IMR-90 (cell line): ENCODE data around the gene HOXD13. TPM values are rescaled to one million over a fixed set of nuclear protein-coding genes. Genes with fewer than 3 reads are reported as not detected.

ENCODE experiments used
- ATAC-seq: fragments of 200-7000 bp; cut with Tn5 transposase; 2 replicates; pipeline ENCODE4 v1.9.1; 2020; ENCODE audit warnings: low read depth, mild to moderate bottlenecking, moderate library complexity
- BruUV-seq: library from RNA; stranded (reverse); fragments of 400-500 nt; replicated peaks from 2 replicates; lab custom pipeline; 2021; lab: Mats Ljungman, UMichigan
- CTCF ChIA-PET: fragments of 300-600 bp; formaldehyde crosslinking; extraction: SDS; loops from one replicate; lab custom pipeline; 2021; ENCODE audit warnings: antibody characterized with exemption; lab: Yijun Ruan, JAX
- POLR2A ChIA-PET: fragments of 300-600 bp; sonication (Branson Sonifier 250); formaldehyde crosslinking; loops from one replicate; lab custom pipeline; 2022; ENCODE audit warnings: antibody characterized with exemption; ENCODE audit not compliant: unreplicated experiment; lab: Charles Lee
- DNase-seq: peaks from one replicate; pipeline ENCODE4 v3.0.0; 2013
- H2AFZ ChIP-seq: replicated peaks from 2 replicates; pipeline ENCODE3; 2013; ENCODE audit warnings: low read length, mild to moderate bottlenecking; ENCODE audit not compliant: poor library complexity
- H2AK5ac ChIP-seq: 2 replicates; pipeline ENCODE4 v1.6.1; 2013; ENCODE audit warnings: low read depth, low read length, inconsistent platforms
- H2AK9ac ChIP-seq: replicated peaks from 2 replicates; pipeline ENCODE3; 2013; ENCODE audit warnings: mild to moderate bottlenecking, low read depth, low read length, moderate library complexity; ENCODE audit not compliant: poor library complexity
- H2BK120ac ChIP-seq: 2 replicates; pipeline ENCODE4 v1.6.1; 2013; ENCODE audit warnings: low read depth, low read length, inconsistent platforms
- H2BK15ac ChIP-seq: 3 replicates; pipeline ENCODE4 v1.6.1; 2013; ENCODE audit warnings: low read depth, low read length, inconsistent platforms
- H2BK20ac ChIP-seq: 2 replicates; pipeline ENCODE4 v1.6.1; 2013; ENCODE audit warnings: low read depth, mild to moderate bottlenecking, inconsistent platforms, low read length, moderate library complexity
- H2BK5ac ChIP-seq: 2 replicates; pipeline ENCODE4 v1.6.1; 2013; ENCODE audit warnings: mild to moderate bottlenecking, low read depth, low read length, inconsistent platforms; ENCODE audit not compliant: poor library complexity, severe bottlenecking
- H3K14ac ChIP-seq: replicated peaks from 2 replicates; pipeline ENCODE4 v1.6.1; 2013; ENCODE audit warnings: low read depth, low read length, inconsistent platforms
- H3K18ac ChIP-seq: 2 replicates; pipeline ENCODE4 v1.6.1; 2013; ENCODE audit warnings: low read depth, low read length, control low read depth
- H3K23ac ChIP-seq: 2 replicates; pipeline ENCODE4 v1.6.1; 2013; ENCODE audit warnings: low read depth, low read length, inconsistent platforms
- H3K27ac ChIP-seq: 2 replicates; pipeline ENCODE4 v1.5.1; 2013; ENCODE audit warnings: mild to moderate bottlenecking, control low read depth, low read length; ENCODE audit not compliant: insufficient read depth
- H3K27me3 ChIP-seq: 2 replicates; pipeline ENCODE4 v1.6.1; 2013; ENCODE audit warnings: low read length; ENCODE audit not compliant: control insufficient read depth, insufficient read depth
- H3K36me3 ChIP-seq: 2 replicates; pipeline ENCODE4 v1.6.1; 2013; ENCODE audit warnings: low read length, mixed read lengths; ENCODE audit not compliant: control insufficient read depth, insufficient read depth
- H3K4ac ChIP-seq: 2 replicates; pipeline ENCODE4 v1.6.1; 2013; ENCODE audit warnings: low read depth, low read length, inconsistent platforms
- H3K4me1 ChIP-seq: 2 replicates; pipeline ENCODE4 v1.6.1; 2013; ENCODE audit warnings: low read length, mixed read lengths; ENCODE audit not compliant: control insufficient read depth, insufficient read depth
- H3K4me2 ChIP-seq: 2 replicates; pipeline ENCODE4 v1.6.1; 2013; ENCODE audit warnings: low read depth, mild to moderate bottlenecking, control low read depth, low read length, moderate library complexity
- H3K4me3 ChIP-seq: 2 replicates; pipeline ENCODE4 v1.5.1; 2013; ENCODE audit warnings: low read depth, mild to moderate bottlenecking, control low read depth, low read length, moderate library complexity; ENCODE audit not compliant: insufficient read depth
- H3K56ac ChIP-seq: 2 replicates; pipeline ENCODE4 v1.6.1; 2013; ENCODE audit warnings: low read length, inconsistent platforms; ENCODE audit not compliant: insufficient read depth; ENCODE audit errors: extremely low read depth
- H3K79me1 ChIP-seq, 2 experiments: 2 replicates each; pipeline ENCODE4 v1.6.1; 2013; ENCODE audit warnings: low read length in 2 of 2, inconsistent platforms in 1 of 2, low read depth in 1 of 2
- H3K9ac ChIP-seq: 2 replicates; pipeline ENCODE4 v1.6.1; 2013; ENCODE audit warnings: low read depth, low read length, control low read depth
- H3K9me1 ChIP-seq: 2 replicates; pipeline ENCODE4 v1.6.1; 2013; ENCODE audit warnings: low read length, inconsistent platforms; ENCODE audit not compliant: insufficient read depth
- H3K9me3 ChIP-seq: 2 replicates; pipeline ENCODE4 v1.6.1; 2013; ENCODE audit warnings: low read length; ENCODE audit not compliant: control insufficient read depth, insufficient read depth
- H4K20me1 ChIP-seq: 2 replicates; pipeline ENCODE4 v1.6.1; 2013; ENCODE audit warnings: low read length, inconsistent platforms; ENCODE audit not compliant: insufficient read depth
- H4K5ac ChIP-seq: 2 replicates; pipeline ENCODE4 v1.6.1; 2013; ENCODE audit warnings: mild to moderate bottlenecking, low read depth, low read length, control low read depth
- H4K8ac ChIP-seq, 2 experiments: 2 replicates each; pipeline ENCODE4 v1.6.1; 2013; ENCODE audit warnings: low read depth in 2 of 2, low read length in 2 of 2, control low read depth in 1 of 2, inconsistent platforms in 1 of 2
- H4K91ac ChIP-seq: 2 replicates; pipeline ENCODE4 v1.6.1; 2013; ENCODE audit warnings: low read depth, low read length, inconsistent platforms; ENCODE audit not compliant: insufficient read depth
- BHLHE40 ChIP-seq: fragments of 150-350 bp; IDR thresholded peaks from 2 replicates; pipeline ENCODE4 v1.6.1; 2016; ENCODE audit warnings: mild to moderate bottlenecking, low read depth, low read length
- CEBPB ChIP-seq: IDR thresholded peaks from 2 replicates; pipeline ENCODE4 v1.6.1; 2012; ENCODE audit warnings: low read depth, low read length, improper control_type of control experiment
- CHD1 ChIP-seq: IDR thresholded peaks from 2 replicates; pipeline ENCODE4 v1.6.1; 2012; ENCODE audit warnings: low read depth, low read length, improper control_type of control experiment
- FOS ChIP-seq: fragments of 150-350 bp; IDR thresholded peaks from 2 replicates; pipeline ENCODE4 v1.6.1; 2016; ENCODE audit warnings: low read depth, low read length
- MAFK ChIP-seq: IDR thresholded peaks from 2 replicates; pipeline ENCODE4 v1.6.1; 2012; ENCODE audit warnings: low read depth, low read length, improper control_type of control experiment
- MAZ ChIP-seq: IDR thresholded peaks from 2 replicates; pipeline ENCODE4 v1.6.1; 2012; ENCODE audit warnings: low read depth, mild to moderate bottlenecking, low read length, improper control_type of control experiment, moderate library complexity, borderline replicate concordance
- MXI1 ChIP-seq: IDR thresholded peaks from 2 replicates; pipeline ENCODE4 v1.6.1; 2012; ENCODE audit warnings: low read depth, mild to moderate bottlenecking, low read length, moderate library complexity, borderline replicate concordance
- NFE2L2 ChIP-seq: fragments of 150-350 bp; IDR thresholded peaks from 2 replicates; pipeline ENCODE4 v1.6.1; 2016; ENCODE audit warnings: low read depth, mild to moderate bottlenecking, low read length
- RAD21 ChIP-seq: IDR thresholded peaks from 2 replicates; pipeline ENCODE4 v1.6.1; 2012; ENCODE audit warnings: low read length, improper control_type of control experiment
- RFX5 ChIP-seq: IDR thresholded peaks from 2 replicates; pipeline ENCODE4 v1.8.0; 2012; ENCODE audit warnings: low read depth, mild to moderate bottlenecking, low read length, moderate library complexity
- SMC3 ChIP-seq: fragments of 150-350 bp; IDR thresholded peaks from 2 replicates; pipeline ENCODE4 v1.6.1; 2016; ENCODE audit warnings: low read depth, mild to moderate bottlenecking, antibody characterized with exemption, low read length, moderate library complexity
- WGBS, 2 experiments: methylation state at CpG; one replicate each; pipeline versions ENCODE4 v1.1.5 to v1.1.7; 2013; ENCODE audit warnings: missing lambda C conversion rate in 2 of 2; ENCODE audit not compliant: insufficient read length in 1 of 2; ENCODE audit errors: extremely low coverage in 2 of 2; 5-methylcytosine and 5-hydroxymethylcytosine counted together
- dilution Hi-C: fragments of 300-500 bp; cut with HindIII; formaldehyde crosslinking; loops from one replicate; pipeline ENCODE4 v1.14.3; 2018; ENCODE audit warnings: low sequenced_read_pairs; ENCODE audit not compliant: unreplicated experiment
- in situ Hi-C: fragments of 300-500 bp; cut with MboI; formaldehyde crosslinking; loops from 3 replicates; pipeline ENCODE4 v1.14.3; 2019; ENCODE audit warnings: low sequenced_read_pairs, inconsistent platforms, mixed read lengths
- intact Hi-C: fragments of 100-400 bp; cut with micrococcal nuclease; formaldehyde crosslinking; loops from 2 replicates; pipeline ENCODE4 v1.10.0; 2022
- polyA plus RNA-seq, 3 experiments: library from polyadenylated mRNA; depleted of rRNA; stranded (reverse); fragments of >200 nt; gene quantifications; 2 replicates each; pipeline ENCODE4 v1.2.3, GENCODE V29; 2012; ENCODE audit warnings: low replicate concordance in 1 of 3
- total RNA-seq: library from RNA; depleted of rRNA; stranded (reverse); fragments of >200 nt; gene quantifications from 2 replicates; pipeline ENCODE4 v1.2.3, GENCODE V29; 2012
- TF ChIP-seq, protein P1 (sequence below): fragments of 150-350 bp; IDR thresholded peaks from 2 replicates; pipeline ENCODE4 v1.6.1; 2016; ENCODE audit warnings: low read depth, mild to moderate bottlenecking, low read length, moderate library complexity, borderline replicate concordance
- TF ChIP-seq, protein P2 (sequence below): conservative IDR thresholded peaks from 2 replicates; pipeline ENCODE4 v1.5.1; 2012; ENCODE audit warnings: mild to moderate bottlenecking, low read depth, low read length, improper control_type of control experiment
- TF ChIP-seq, protein P3 (sequence below): fragments of 150-350 bp; IDR thresholded peaks from 2 replicates; pipeline ENCODE4 v1.6.1; 2017; ENCODE audit warnings: mild to moderate bottlenecking, antibody characterized with exemption, low read length, low read depth

The HOXD13 gene
- total and polyA plus RNA-seq, 2 of the 4 experiments (the other 2 are of a cell fraction) = not detected

DNA sequence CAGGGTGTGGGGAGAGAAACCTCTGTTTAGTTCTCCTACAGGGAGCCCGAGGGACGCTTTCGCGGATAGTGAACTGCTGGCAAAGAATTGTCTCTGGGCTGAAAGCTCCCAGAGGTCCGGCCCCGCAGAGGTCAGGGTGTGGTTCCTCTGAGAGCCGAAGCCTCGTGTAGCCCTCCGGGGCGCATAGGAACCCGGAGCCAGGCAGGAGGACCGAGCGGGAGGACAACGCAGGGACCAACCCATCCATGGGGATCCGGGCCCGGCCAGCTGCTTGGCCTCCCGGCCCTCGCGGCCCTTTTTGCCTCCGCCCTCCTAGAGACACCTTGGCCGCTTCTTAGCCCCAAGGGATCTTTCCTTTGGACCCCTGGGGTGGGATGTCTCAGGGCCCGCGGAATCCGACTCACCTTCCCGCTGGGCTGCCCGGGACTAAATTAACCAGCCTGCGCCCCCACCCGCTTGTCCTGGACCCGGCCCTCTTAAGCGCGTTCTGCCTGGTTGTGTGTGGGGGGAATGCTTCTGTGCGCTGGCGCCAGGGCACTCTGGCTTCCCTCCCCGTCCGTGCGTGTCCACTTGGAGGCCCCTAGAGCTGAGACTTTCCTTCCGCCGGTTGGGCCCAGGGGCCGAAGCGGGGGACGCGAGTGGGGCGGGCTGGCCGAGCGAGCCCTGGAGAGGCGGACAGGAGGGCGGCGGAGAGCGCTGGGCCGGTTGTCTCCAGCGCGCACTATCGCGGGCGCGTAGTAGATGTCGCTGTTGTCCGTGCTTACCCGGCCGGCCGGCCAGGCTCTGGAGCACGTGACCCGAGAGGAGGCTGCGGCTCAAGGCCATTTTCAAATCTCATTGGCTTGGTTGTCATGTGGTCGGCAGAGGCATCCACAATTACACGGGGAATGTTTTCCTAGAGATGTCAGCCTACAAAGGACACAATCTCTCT is 23.6 kb downstream of the HOXD13 start, which contains the start of gene HOXD10:
HOXD10 (plus strand) TSS at position 896 of the 931 bp plus-strand sequence. CDS start 56 bp downstream, outside the sequence.
- no peak within 1 kb of the TSS for H2BK5ac ChIP-seq
- ATAC-seq = no peak
- no peak within 1 kb of the TSS for H3K27ac ChIP-seq
- H3K9me3 ChIP-seq = peaks cover 12% of the 10 kb centered on the region
- H3K27me3 ChIP-seq = peaks cover 93% of the 10 kb centered on the region
- no peak within 1 kb of the TSS for H3K18ac ChIP-seq
- H3K4ac ChIP-seq = no peak within 1 kb of the TSS
- no peak for DNase-seq
- H3K9me1 ChIP-seq = no peaks in the 10 kb centered on the region
- no peaks in the 10 kb centered on the region for H3K79me1 ChIP-seq
- H2AFZ ChIP-seq = peak within 1 kb of the TSS; percentile 16
- ChIA-PET CTCF (interaction anchor here (1.5 kb wide), 1 partner anchor 438 kb away, joined by 4 read pairs; no protein-coding TSS in a partner anchor), POLR2A (no interaction called here)
- TF ChIP-seq CHD1 = no peak
- no peak for TF ChIP-seq SMC3
- no peak for TF ChIP-seq CEBPB
- TF ChIP-seq MXI1 = no peak
- TF ChIP-seq, protein P1, sequence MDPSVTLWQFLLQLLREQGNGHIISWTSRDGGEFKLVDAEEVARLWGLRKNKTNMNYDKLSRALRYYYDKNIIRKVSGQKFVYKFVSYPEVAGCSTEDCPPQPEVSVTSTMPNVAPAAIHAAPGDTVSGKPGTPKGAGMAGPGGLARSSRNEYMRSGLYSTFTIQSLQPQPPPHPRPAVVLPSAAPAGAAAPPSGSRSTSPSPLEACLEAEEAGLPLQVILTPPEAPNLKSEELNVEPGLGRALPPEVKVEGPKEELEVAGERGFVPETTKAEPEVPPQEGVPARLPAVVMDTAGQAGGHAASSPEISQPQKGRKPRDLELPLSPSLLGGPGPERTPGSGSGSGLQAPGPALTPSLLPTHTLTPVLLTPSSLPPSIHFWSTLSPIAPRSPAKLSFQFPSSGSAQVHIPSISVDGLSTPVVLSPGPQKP = no peak
- TF ChIP-seq NFE2L2 = no peak
- no peak for TF ChIP-seq BHLHE40
- TF ChIP-seq RFX5 = no peak
- no peak for TF ChIP-seq FOS
- TF ChIP-seq RAD21 = no peak
- no peak for TF ChIP-seq MAZ
- TF ChIP-seq, protein P2, sequence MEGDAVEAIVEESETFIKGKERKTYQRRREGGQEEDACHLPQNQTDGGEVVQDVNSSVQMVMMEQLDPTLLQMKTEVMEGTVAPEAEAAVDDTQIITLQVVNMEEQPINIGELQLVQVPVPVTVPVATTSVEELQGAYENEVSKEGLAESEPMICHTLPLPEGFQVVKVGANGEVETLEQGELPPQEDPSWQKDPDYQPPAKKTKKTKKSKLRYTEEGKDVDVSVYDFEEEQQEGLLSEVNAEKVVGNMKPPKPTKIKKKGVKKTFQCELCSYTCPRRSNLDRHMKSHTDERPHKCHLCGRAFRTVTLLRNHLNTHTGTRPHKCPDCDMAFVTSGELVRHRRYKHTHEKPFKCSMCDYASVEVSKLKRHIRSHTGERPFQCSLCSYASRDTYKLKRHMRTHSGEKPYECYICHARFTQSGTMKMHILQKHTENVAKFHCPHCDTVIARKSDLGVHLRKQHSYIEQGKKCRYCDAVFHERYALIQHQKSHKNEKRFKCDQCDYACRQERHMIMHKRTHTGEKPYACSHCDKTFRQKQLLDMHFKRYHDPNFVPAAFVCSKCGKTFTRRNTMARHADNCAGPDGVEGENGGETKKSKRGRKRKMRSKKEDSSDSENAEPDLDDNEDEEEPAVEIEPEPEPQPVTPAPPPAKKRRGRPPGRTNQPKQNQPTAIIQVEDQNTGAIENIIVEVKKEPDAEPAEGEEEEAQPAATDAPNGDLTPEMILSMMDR = no peak
- TF ChIP-seq MAFK = no peak
- TF ChIP-seq, protein P3, sequence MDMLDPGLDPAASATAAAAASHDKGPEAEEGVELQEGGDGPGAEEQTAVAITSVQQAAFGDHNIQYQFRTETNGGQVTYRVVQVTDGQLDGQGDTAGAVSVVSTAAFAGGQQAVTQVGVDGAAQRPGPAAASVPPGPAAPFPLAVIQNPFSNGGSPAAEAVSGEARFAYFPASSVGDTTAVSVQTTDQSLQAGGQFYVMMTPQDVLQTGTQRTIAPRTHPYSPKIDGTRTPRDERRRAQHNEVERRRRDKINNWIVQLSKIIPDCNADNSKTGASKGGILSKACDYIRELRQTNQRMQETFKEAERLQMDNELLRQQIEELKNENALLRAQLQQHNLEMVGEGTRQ = no peak
- 7% methylated on average over 8 of the region's 66 CpGs; no CpG with 5 or more reads in 1 of the 2 experiments for WGBS, 2 experiments
- no peak within 1 kb of the TSS for H3K4me3 ChIP-seq
- no peak within 1 kb of the TSS for H3K23ac ChIP-seq
- dilution Hi-C loops (no loop called here), intact Hi-C loops (no loop called here), in situ Hi-C loops (no loop called here)
- H3K56ac ChIP-seq = no peak within 1 kb of the TSS
- H4K8ac ChIP-seq = no peak within 1 kb of the TSS
- H4K20me1 ChIP-seq = no peaks in the 10 kb centered on the region
- H3K9ac ChIP-seq = no peak within 1 kb of the TSS
- H3K4me1 ChIP-seq = no peaks in the 10 kb centered on the region
- no peak within 1 kb of the TSS for H2BK15ac ChIP-seq
- H4K5ac ChIP-seq = no peak within 1 kb of the TSS
- H2BK120ac ChIP-seq = no peak within 1 kb of the TSS
- H2BK20ac ChIP-seq = no peak within 1 kb of the TSS
- no TSS peak for BruUV-seq
- H3K14ac ChIP-seq = no peak within 1 kb of the TSS
- no peak within 1 kb of the TSS for H2AK9ac ChIP-seq
- H3K4me2 ChIP-seq = no peak within 1 kb of the TSS
- H3K36me3 ChIP-seq = no peaks in the 10 kb centered on the region
- no peak within 1 kb of the TSS for H4K91ac ChIP-seq
- no peak within 1 kb of the TSS for H2AK5ac ChIP-seq
